ENCODE results near the gene EVC. TPM values are rescaled to one million over a fixed set of nuclear protein-coding genes. Genes with fewer than 3 reads are reported as not detected.

The EVC gene
- total and polyA plus RNA-seq, 9 donors: 16.4 to 63.5 (median 47.6) TPM

GRCh38 chr4:5752376-5753184 lies 41.6 kb downstream of the EVC start:
- 77 to 82% (median 79%) methylated on average over 18 to 26 of the region's 26 CpGs for WGBS, 3 donors
- Histone ChIP-seq H3K36me3 (peaks cover 5% of the 10 kb centered on the region), H3K4me1 (ENCODE audit: insufficient read depth) (no peaks in the 10 kb centered on the region), H3K4me3 (no peak overlapping the region), H3K27me3 (no peaks in the 10 kb centered on the region), H3K27ac (no peak overlapping the region), H3K9me3 (no peaks in the 10 kb centered on the region)
- TF ChIP-seq EP300 (IDR thresholded peaks at IDR 0.05) (no peak), POLR2A (IDR thresholded peaks at IDR 0.05) (no peak), CTCF (IDR thresholded peaks at IDR 0.05) (no peak)
- no peak for DNase-seq
- intact Hi-C loops (cut with DNase I): no loop called here

GRCh38 chr4:5753366-5753765 lies 42.4 kb downstream of the EVC start:
- TF ChIP-seq EP300 (IDR thresholded peaks at IDR 0.05) (no peak), POLR2A (IDR thresholded peaks at IDR 0.05) (no peak), CTCF (IDR thresholded peaks at IDR 0.05) (no peak)
- WGBS, 3 donors: 88 to 91% (median 88%) methylated on average over 7 of the region's 7 CpGs

GRCh38 chr4:5753766-5754528 lies 42.9 kb downstream of the EVC start:
- no peak overlapping the region for H3K4me3 ChIP-seq
- intact Hi-C loops (cut with DNase I): no loop called here
- H3K36me3 ChIP-seq: peaks cover 5% of the 10 kb centered on the region
- TF ChIP-seq POLR2A (IDR thresholded peaks at IDR 0.05): no peak
- no peak for TF ChIP-seq CTCF (IDR thresholded peaks at IDR 0.05)
- TF ChIP-seq EP300 (IDR thresholded peaks at IDR 0.05): no peak
- no peaks in the 10 kb centered on the region for H3K4me1 ChIP-seq (ENCODE audit: insufficient read depth)
- no peak overlapping the region for H3K27ac ChIP-seq
- 62 to 81% (median 69%) methylated on average over 18 to 19 of the region's 19 CpGs for WGBS, 3 donors
- no peak for DNase-seq
- no peaks in the 10 kb centered on the region for H3K27me3 ChIP-seq
- H3K9me3 ChIP-seq: no peaks in the 10 kb centered on the region

More at GRCh38 chr4:5753366-5753765, 42.4 kb downstream of the EVC start:
- H3K4me1 ChIP-seq (ENCODE audit: insufficient read depth): no peaks in the 10 kb centered on the region
- intact Hi-C loops (cut with DNase I): no loop called here
- H3K27ac ChIP-seq: no peak overlapping the region
- H3K36me3 ChIP-seq: peaks cover 5% of the 10 kb centered on the region
- DNase-seq: no peak
- H3K4me3 ChIP-seq: no peak overlapping the region
- no peaks in the 10 kb centered on the region for H3K27me3 ChIP-seq
- no peaks in the 10 kb centered on the region for H3K9me3 ChIP-seq

GRCh38 chr4:5754529-5754881 lies 43.5 kb downstream of the EVC start:
- Histone ChIP-seq H3K9me3 (no peaks in the 10 kb centered on the region), H3K4me1 (ENCODE audit: insufficient read depth) (no peaks in the 10 kb centered on the region), H3K27me3 (no peaks in the 10 kb centered on the region), H3K27ac (no peak overlapping the region), H3K36me3 (peaks cover 5% of the 10 kb centered on the region), H3K4me3 (no peak overlapping the region)
- WGBS, 3 donors: 97 to 99% (median 97%) methylated on average over 8 of the region's 8 CpGs
- intact Hi-C loops (cut with DNase I): no loop called here
- DNase-seq: no peak
- no peak for TF ChIP-seq EP300 (IDR thresholded peaks at IDR 0.05)
- no peak for TF ChIP-seq CTCF (IDR thresholded peaks at IDR 0.05)
- no peak for TF ChIP-seq POLR2A (IDR thresholded peaks at IDR 0.05)
